K562 (cell line): Measurements from ENCODE around the gene ZBTB2. TPM values are rescaled to one million over a fixed set of nuclear protein-coding genes. Genes with fewer than 3 reads are reported as not detected.

ENCODE experiments used
- ATAC-seq: fragments of 200-7000 bp; cut with Tn5 transposase; 3 replicates; pipeline ENCODE4 v1.9.1; 2020; ENCODE audit warnings: moderate library complexity
- BruUV-seq: library from RNA; stranded (reverse); fragments of 400-500 nt; replicated peaks from 2 replicates; lab custom pipeline; 2021; lab: Mats Ljungman, UMichigan
- CTCF ChIA-PET: fragments of 300-600 bp; formaldehyde crosslinking; extraction: SDS; loops from one replicate; lab custom pipeline; 2021; ENCODE audit warnings: low intra/inter-chr PET ratio; lab: Yijun Ruan, JAX
- POLR2A ChIA-PET: fragments of 300-600, 350-650 bp; sonication (Branson Sonifier 250); formaldehyde crosslinking; extraction: SDS; loops from one replicate; lab custom pipeline; 2021; ENCODE audit warnings: antibody characterized with exemption, inconsistent platforms; lab: Yijun Ruan, JAX
- DNase-seq, 4 experiments: peaks; one replicate each; pipeline versions ENCODE4 v3.0.0 to v3.0.0-alpha.2; 2011 to 2018; ENCODE audit warnings: low spot score in 3 of 4, mixed read lengths in 3 of 4; ENCODE audit errors: extremely low read depth in 1 of 4
- FAIRE-seq: peaks from 2 replicates; lab custom pipeline; 2011; peaks lifted over from hg19 to GRCh38; lab: Jason Lieb, UNC
- H2AFZ ChIP-seq: 2 replicates; pipeline ENCODE4 v1.6.0; 2011; ENCODE audit warnings: low read depth, low read length, control low read depth, inconsistent platforms
- H3K27ac ChIP-seq: fragments of 200-600 bp; 3 replicates; pipeline ENCODE4 v1.8.0; 2011; ENCODE audit warnings: low read depth, mild to moderate bottlenecking, control low read depth, inconsistent platforms, low read length, moderate library complexity, mixed read lengths; ENCODE audit errors: extremely low read depth
- H3K27me3 ChIP-seq, 2 experiments: fragments of 300-600 bp in 1 of 2; 2 replicates in 1 of 2; 3 replicates in 1 of 2; pipeline versions ENCODE4 v1.6.0 to v1.8.0; 2011; ENCODE audit warnings: inconsistent platforms in 2 of 2, low read length in 2 of 2, mild to moderate bottlenecking in 1 of 2, mixed read lengths in 1 of 2, moderate library complexity in 1 of 2; ENCODE audit not compliant: control insufficient read depth in 2 of 2, insufficient read depth in 2 of 2
- H3K36me3 ChIP-seq: fragments of 300-600 bp; 3 replicates; pipeline ENCODE4 v1.8.0; 2011; ENCODE audit warnings: mild to moderate bottlenecking, low read length, inconsistent platforms; ENCODE audit not compliant: control insufficient read depth, insufficient read depth
- H3K4me1 ChIP-seq, 2 experiments: fragments of 200-600 bp in 1 of 2; replicated peaks in 1 of 2; 2 replicates in 1 of 2; 3 replicates in 1 of 2; pipeline versions ENCODE4 v1.5.1 to v1.8.0; 2011; ENCODE audit warnings: inconsistent platforms in 2 of 2, low read length in 2 of 2, mild to moderate bottlenecking in 1 of 2, mixed read lengths in 1 of 2, moderate library complexity in 1 of 2; ENCODE audit not compliant: control insufficient read depth in 2 of 2, insufficient read depth in 2 of 2
- H3K4me2 ChIP-seq: 2 replicates; pipeline ENCODE4 v1.6.1; 2011; ENCODE audit warnings: low read length, control low read depth, inconsistent platforms, mixed read lengths; ENCODE audit not compliant: insufficient read depth
- H3K4me3 ChIP-seq: fragments of 200-600 bp; sonication (generic), shearing (Covaris generic); 2 replicates; pipeline ENCODE4 v1.5.1; 2016; ENCODE audit warnings: control low read depth, inconsistent platforms
- H3K79me2 ChIP-seq: fragments of 200-600 bp; 3 replicates; pipeline ENCODE4 v1.8.0; 2011; ENCODE audit warnings: low read length, inconsistent platforms; ENCODE audit not compliant: control insufficient read depth, insufficient read depth
- H3K9ac ChIP-seq, 2 experiments: 2 replicates each; pipeline versions ENCODE4 v1.6.0 to v1.6.1; 2011; ENCODE audit warnings: low read depth in 2 of 2, low read length in 2 of 2, control low read depth in 1 of 2, inconsistent platforms in 1 of 2, mild to moderate bottlenecking in 1 of 2, mixed read lengths in 1 of 2; ENCODE audit not compliant: insufficient read depth in 1 of 2
- H3K9me1 ChIP-seq: one replicate; pipeline ENCODE4 v1.6.0; 2011; ENCODE audit warnings: inconsistent platforms, mild to moderate bottlenecking, low read length, moderate library complexity; ENCODE audit not compliant: control insufficient read depth, insufficient read depth
- H3K9me3 ChIP-seq: replicated peaks from 2 replicates; pipeline ENCODE4 v1.5.1; 2011; ENCODE audit warnings: low read depth, low read length, inconsistent platforms; ENCODE audit not compliant: control insufficient read depth, insufficient read depth
- H4K20me1 ChIP-seq: replicated peaks from 2 replicates; pipeline ENCODE4 v1.6.1; 2011; ENCODE audit warnings: low read length, inconsistent platforms, mixed read lengths; ENCODE audit not compliant: control insufficient read depth, insufficient read depth
- EGR1 ChIP-seq: fragments of 450-650 bp; conservative IDR thresholded peaks from 2 replicates; pipeline ENCODE4 v1.6.1; 2017; ENCODE audit warnings: mild to moderate bottlenecking
- WGBS: fragments of 100-300 bp; shearing (Covaris generic); methylation state at CpG from one replicate; pipeline ENCODE4 v1.1.6; 2016; ENCODE audit warnings: low coverage, mixed read lengths; ENCODE audit not compliant: insufficient coverage; ENCODE audit errors: missing lambda C conversion rate; 5-methylcytosine and 5-hydroxymethylcytosine counted together
- in situ Hi-C: fragments of 300-500 bp; cut with MboI; formaldehyde crosslinking; loops from 4 replicates; pipeline ENCODE4 v1.15.0; 2018; ENCODE audit warnings: inconsistent platforms, mixed read lengths
- intact Hi-C: fragments of 100-400 bp; cut with micrococcal nuclease; formaldehyde crosslinking; loops from 2 replicates; pipeline ENCODE4 v1.14.2; 2022
- polyA plus RNA-seq, 8 experiments: library from polyadenylated mRNA; depleted of rRNA in 4 of 8; stranded (reverse) in 5 of 8; unstranded in 3 of 8; fragments of >200 nt; fragmentation: Nextera tagmentation in 2 of 8; fragmentation: Illumina TruSeq in 1 of 8; extraction: Ambion mirVana in 2 of 8; extraction: Trizol in 1 of 8; gene quantifications; 2 replicates each; pipeline versions ENCODE4 v1.2.1 to v1.2.3, GENCODE V29; 2011 to 2014; ENCODE audit warnings: inconsistent platforms in 1 of 8, missing spikeins in 1 of 8
- total RNA-seq, 7 experiments: library from RNA; depleted of rRNA in 6 of 7; stranded (reverse); fragments of >200 nt in 6 of 7; fragmentation: Illumina TruSeq in 2 of 7; extraction: Trizol in 2 of 7; gene quantifications; 2 replicates each; pipeline versions ENCODE4 v1.2.1 to v1.2.3, GENCODE V29; 2011 to 2021; ENCODE audit warnings: low replicate concordance in 1 of 7
- TF ChIP-seq, protein P1 (sequence below), 2 experiments: IDR thresholded peaks; 2 replicates each; pipeline ENCODE4 v1.6.1; 2011; ENCODE audit warnings: borderline replicate concordance in 1 of 2, control low read depth in 1 of 2, low read depth in 1 of 2, low read length in 1 of 2, mild to moderate bottlenecking in 1 of 2, mixed read lengths in 1 of 2, moderate library complexity in 1 of 2; ENCODE audit not compliant: insufficient read depth in 1 of 2, insufficient read length in 1 of 2, poor library complexity in 1 of 2, severe bottlenecking in 1 of 2; ENCODE audit errors: extremely low read depth in 1 of 2

The ZBTB2 gene
- total and polyA plus RNA-seq, 9 of the 15 experiments (the other 6 are each of a cell fraction or from before 2014, with no cell fraction given), result 5.1 to 26.2 (median 16.4) TPM

GRCh38 chr6:151322570-151322969, 68.8 kb downstream of the ZBTB2 start:
- DNase-seq, result peak in 3 of 4 experiments; percentile 19 to 32 (median 30)
- intact Hi-C loops (loop anchor here (5.0 to 10.0 kb wide), 2 partner anchors 155 to 208 kb away; no protein-coding TSS in a partner anchor), in situ Hi-C loops (no loop called here)
- POLR2A ChIA-PET, result interaction anchor here (0.9 to 1.4 kb wide), 2 partner anchors 12 to 13 kb away, joined by 3 to 5 read pairs; no protein-coding TSS in a partner anchor
- Histone ChIP-seq H2AFZ (no peak overlapping the region), H3K79me2 (no peaks in the 10 kb centered on the region), H3K27me3 (peaks cover 30 to 49% of the 10 kb centered on the region in 2 experiments), H3K4me1 (peaks cover 0 to 6% of the 10 kb centered on the region in 2 experiments; a peak in 2 of 5 replicates), H3K4me3 (no peak overlapping the region), H3K4me2 (no peak overlapping the region), H3K36me3 (no peaks in the 10 kb centered on the region), H3K27ac (no peak overlapping the region), H4K20me1 (no peaks in the 10 kb centered on the region), H3K9me1 (no peaks in the 10 kb centered on the region), H3K9me3 (no peaks in the 10 kb centered on the region), H3K9ac (0 out of 4 replicates have a peak overlapping the region, but pooled peaks of 1 of the 2 experiments have one; percentile 4)
- TF ChIP-seq EGR1, result peak; percentile 81
- TF ChIP-seq, protein P1, sequence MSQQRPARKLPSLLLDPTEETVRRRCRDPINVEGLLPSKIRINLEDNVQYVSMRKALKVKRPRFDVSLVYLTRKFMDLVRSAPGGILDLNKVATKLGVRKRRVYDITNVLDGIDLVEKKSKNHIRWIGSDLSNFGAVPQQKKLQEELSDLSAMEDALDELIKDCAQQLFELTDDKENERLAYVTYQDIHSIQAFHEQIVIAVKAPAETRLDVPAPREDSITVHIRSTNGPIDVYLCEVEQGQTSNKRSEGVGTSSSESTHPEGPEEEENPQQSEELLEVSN (IDR thresholded peaks at IDR 0.05; ENCODE audit: borderline replicate concordance in 1 of 2, extremely low read depth in 1 of 2, insufficient read depth in 1 of 2, insufficient read length in 1 of 2, low read depth in 1 of 2, low read length in 1 of 2, poor library complexity in 1 of 2, severe bottlenecking in 1 of 2), result no peak
- CTCF ChIA-PET, result interaction anchor here (1.4 kb wide), 1 partner anchor 308 kb away, joined by 3 read pairs; no protein-coding TSS in a partner anchor
- FAIRE-seq, result no peak
- peak; percentile 23; the same call in 1 of the 3 replicates for ATAC-seq
- 3% methylated on average over 9 of the region's 9 CpGs for WGBS
- no TSS peak for BruUV-seq
